ENCODE data around the gene HOXA6.

Gene HOXA6

DNA sequence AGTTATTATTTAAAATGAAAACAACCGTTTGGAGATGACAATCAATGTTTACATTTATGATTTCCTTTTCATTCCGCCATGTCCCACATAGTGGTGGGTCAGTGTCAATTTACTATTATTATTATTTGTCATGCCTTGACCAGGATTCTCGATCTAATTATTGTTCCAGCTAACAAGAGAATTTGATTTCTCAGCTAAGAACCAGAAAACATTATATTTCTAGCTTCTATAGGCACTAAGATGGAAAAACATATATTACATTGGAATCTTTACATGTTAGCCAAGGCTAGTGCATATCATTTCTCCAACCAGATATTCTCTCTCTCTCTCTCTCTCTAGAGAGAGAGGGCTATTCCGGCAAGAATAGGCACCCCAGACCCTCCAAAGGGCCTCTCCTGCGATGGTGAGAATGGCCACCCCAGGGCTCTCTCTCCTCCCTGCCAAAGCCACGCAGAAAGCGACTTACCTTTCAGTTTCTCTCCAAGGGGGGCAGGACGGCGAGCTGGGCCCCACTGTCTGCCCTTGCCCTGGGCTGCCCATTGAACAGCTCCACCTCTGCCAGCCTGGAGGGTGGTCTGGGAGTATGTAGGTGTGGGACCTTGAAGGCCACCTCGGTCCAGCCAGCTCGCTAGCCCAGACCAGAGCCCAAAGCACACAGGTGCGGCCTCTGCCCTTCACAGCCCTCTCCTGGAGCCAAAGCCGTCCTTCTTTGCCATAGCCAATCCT lies 2.4 kb upstream of the HOXA6 start:
- DNase-seq = no peak

DNA sequence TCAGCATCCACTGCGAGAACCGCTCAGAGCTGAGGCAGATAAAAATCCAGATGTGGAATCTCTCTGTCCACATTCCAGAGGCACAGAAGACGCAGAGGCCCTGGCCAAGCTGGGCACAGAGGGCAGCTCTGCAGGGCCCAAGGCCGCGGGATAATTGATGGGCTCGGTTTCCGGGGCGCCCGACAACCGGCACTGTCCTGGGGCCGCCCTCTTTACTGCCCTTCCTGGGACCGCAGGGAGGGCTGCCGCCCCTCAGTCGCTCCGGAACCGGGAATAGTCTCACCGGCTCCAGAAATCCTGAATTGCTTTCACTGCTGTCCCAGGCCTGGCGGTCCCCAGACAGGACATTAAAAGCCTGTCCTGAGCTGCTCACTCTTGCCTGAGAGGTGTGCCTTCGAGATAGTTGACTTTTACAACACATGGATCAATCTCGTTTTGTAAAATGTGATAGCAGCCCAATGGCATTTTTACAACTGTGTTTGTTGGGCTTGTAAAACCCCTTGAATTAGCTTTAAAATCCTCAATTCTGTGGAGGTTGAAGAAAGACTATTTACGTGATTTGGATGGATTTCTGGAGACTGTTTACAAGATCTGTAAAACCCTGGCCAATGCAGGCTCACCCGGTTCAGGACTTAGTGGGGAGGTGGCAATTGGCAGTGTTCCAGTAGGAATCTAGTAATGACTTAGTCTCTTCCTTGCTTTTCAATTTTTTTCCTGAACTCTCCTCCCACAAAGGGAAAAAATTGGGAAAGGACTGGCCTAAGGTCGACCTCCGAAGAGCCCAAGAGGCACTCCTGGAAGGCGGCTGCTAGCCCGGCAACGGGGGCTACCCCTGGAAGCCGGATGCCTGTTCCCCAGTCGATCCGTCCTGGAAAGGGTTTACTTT lies 1.4 kb upstream of the HOXA6 start:
- no peak for DNase-seq

DNA sequence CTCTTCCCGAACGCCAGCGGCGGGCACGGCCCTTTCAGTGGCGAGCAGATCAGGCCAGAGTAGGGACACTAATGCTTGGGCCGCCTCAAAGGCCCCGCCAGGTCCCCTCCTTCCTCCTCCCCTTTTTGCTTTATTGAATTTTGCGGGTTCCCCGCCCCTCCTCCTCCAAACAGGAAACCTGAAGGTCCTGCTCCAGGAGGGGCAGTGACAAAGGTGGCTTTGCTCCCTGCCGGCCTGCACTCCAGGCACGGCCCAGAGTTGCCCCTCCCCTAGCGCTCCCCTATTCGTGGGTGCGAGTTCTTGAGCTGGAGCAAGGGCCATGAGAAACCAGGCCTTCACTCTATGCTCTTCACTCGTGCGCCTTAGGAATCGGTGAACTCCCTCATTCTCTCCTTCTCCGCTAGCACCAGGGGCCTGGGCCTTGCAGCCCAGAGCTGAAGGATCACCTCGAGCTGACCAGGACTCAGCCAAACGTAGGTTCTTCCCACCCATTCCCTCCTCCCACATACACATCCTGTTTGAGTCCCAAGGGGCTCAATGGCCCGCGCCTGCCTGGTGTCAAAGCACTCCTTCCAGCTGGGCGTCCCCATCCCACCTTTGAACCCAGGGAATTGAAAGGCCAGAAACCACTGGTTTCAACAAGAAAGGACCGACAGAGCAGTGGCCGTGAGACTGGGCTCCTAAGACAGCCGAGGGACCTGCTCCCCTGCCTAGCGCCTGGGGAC lies 619 bp upstream of the HOXA6 start:
- no peak for DNase-seq

DNA sequence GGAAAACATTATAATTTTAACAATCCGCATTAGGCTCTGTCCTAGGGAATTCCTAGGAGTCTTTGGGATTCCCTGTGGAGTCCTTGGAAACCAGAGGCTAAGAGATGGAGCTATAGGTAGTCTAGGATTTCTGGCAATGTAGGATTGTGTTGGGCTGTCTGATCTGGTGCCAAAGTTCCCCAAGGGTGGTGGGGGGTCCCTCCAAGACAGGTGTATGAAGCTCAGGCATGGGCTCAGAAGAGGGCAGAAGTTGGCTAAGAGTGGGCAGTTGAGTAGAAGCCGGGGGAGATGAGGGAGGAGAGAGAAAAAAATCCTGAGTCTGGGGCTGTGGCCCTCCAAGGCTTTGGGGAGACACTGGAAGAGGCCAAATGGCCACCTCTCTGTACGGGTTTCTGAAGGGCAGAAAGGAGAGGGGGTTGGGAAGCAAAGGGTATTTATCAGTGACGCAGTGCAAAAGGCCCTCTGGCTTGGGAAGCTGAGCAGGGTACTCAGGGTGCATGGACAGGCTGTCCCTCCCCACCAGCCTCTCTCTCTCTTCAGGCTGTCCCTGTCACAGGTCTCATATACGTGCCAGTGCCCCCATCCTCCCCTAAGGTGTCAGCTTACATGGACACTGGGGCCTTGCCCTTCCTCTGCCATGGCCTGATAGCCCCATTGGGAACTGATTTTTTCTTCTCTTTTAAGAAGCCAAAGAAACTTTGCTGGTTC lies 929 bp downstream of the HOXA6 start:
- no peak for DNase-seq

DNA sequence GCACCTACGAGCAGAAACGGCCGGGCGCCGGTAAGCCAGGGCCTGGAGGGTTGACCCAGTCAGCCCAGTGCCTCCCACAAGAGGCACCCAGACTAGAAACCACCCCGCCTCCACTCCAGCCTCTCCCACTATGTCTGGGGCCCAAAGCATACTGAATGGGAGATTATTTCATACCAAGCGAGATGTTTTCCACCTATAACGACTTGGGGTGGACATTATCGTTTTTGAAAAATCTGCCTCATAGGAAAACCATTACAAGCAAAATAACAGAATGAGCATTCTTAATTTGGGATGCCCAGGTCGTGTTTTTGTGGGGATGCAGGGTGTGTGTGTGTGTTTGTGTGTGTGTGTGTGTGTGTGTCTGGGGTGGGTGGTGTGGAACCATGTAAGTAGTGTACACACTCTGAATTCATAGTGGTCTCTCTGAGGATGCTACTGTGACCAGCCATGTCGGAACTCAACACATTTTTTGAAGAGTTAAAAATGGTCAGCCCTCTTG lies 1.6 kb downstream of the HOXA6 start:
- no peak for DNase-seq

DNA sequence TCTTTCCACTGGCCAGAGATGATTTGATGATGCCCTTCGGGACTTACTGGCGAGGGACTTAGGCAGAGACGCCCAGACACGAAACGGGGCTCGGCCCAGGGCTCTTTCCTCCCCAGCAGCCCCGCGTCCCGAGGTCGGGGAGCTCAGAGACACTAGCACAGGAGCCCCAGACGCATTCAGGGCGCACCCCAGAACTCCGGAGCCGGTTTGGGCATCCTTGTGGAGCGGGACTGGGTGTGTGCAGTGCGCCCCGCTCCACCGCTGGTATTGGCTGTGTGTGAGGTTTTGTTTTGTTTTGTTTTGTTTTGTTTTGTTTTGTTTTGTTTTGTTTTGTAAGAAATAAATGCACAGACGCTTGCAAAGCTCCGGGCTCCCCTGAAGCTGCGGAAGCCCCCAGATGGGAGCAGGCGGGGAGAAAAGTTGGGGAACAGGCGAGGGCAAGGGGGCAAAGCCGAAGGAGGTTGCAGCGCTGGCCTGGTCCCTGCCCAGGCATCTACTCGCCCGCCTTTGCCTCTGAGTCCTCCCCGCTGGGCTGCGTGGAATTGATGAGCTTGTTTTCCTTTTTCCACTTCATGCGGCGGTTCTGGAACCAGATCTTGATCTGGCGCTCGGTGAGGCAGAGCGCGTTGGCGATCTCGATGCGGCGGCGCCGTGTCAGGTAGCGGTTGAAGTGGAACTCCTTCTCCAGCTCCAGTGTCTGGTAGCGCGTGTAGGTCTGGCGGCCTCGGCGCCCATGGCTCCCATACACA lies 2.2 kb downstream of the HOXA6 start:
- no peak for DNase-seq

DNA sequence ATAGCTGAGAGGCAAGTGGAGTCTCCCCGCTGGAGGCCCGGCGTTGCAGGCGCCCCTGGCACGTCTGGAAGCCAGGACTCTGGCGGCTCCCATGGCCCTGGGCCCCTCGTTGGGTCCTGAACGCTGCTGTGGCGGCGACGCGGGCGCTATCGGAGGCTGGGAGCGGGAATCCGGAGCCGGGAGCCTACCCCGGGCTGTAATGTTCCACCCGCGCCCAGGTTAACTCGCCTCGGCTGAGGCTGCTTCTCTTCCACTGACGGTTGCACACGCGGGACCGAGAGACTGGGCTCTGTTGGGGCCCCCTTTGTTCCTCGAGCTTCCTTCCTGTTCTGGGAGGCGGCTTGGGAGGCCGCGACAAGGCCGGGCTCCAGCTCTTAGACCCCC lies 2.8 kb downstream of the HOXA6 start:
- no peak for DNase-seq

DNA sequence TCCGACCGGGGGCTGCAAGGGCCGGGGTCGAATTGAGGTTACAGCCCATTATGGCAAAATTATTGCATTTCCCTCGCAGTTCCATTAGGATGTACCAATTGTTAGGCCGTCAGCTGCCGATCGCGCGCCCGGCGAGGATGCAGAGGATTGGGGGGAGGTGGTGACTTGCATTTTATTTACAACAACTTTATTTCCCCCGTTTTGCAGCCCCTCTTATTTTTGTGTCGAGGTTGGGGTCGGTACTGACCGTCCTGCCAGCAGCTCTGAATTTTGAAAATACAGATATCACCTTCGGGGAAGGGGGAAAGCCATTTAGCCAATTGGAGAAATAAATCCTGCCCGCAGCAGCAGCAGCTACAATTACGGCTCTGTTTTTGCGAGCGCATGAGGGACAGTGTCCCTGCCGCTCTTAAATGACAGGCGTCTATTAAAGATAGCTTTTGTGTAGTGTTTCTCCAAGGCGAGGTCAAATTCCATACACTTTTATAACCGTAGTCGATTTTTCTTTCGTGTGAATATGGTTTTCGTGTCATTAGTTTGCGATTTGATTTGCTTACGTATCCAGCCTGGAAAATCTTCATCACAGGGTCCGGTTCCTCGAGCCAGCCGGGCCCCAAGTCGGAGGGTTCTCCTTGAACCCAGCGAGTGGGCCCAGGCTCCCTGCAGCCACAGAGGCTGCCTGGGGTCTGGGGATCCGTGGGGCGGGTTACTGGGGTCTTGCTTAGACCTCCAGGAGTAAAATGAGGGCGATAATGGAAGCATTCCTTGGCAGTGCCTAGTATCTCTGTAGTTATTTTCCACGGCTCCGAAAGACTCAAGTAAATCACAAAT lies 3.4 kb downstream of the HOXA6 start:
- no peak for DNase-seq

DNA sequence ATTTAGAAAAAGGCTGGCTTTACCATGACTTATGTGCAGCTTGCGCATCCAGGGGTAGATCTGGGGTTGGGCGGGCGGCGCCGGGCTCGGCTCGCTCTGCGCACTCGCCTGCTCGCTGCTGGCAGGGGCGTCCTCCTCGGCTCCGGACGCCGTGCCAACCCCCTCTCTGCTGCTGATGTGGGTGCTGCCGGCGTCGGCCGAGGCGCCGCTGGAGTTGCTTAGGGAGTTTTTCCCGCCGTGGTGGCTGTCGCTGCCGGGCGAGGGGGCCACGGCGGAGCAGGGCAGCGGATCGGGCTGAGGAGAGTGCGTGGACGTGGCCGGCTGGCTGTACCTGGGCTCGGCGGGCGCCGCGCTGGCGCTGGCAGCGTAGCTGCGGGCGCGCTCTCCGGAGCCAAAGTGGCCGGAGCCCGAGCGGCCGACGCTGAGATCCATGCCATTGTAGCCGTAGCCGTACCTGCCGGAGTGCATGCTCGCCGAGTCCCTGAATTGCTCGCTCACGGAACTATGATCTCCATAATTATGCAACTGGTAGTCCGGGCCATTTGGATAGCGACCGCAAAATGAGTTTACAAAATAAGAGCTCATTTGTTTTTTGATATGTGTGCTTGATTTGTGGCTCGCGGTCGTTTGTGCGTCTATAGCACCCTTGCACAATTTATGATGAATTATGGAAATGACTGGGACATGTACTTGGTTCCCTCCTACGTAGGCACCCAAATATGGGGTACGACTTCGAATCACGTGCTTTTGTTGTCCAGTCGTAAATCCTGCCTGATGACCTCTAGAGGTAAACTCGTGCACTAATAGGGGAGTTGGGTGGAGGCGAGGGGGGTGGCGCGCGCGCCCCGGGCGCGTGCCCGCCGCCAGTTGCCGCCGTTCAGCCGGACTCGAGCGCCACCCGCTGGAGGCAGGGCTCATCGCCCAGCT lies 4.3 kb downstream of the HOXA6 start, which contains the start of gene HOXA5:
HOXA5 (minus strand) TSS at position 659 of the 927 bp plus-strand sequence; CDS start at position 585, 74 bp downstream.
- no peak for DNase-seq

DNA sequence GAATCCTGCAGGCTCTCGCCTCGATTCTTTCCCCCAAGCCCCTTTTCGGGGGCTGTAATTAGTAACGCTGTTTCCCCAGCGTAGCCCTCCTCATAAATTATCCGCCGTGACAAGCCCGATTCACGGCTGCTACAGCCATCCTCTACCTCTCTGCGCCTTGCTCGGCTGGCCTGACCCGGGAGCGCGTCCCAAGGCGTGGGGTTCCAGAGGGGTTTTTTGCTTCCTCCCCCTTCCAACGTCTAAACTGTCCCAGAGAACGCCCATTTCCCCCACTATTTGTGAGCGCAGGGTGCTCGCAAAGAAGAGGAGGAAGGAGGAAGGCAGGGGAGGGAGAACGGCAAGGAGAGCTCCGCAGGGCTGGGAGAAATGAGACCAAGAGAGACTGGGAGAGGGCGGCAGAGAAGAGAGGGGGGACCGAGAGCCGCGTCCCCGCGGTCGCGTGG lies 5.0 kb downstream of the HOXA6 start:
- no peak for DNase-seq

DNA sequence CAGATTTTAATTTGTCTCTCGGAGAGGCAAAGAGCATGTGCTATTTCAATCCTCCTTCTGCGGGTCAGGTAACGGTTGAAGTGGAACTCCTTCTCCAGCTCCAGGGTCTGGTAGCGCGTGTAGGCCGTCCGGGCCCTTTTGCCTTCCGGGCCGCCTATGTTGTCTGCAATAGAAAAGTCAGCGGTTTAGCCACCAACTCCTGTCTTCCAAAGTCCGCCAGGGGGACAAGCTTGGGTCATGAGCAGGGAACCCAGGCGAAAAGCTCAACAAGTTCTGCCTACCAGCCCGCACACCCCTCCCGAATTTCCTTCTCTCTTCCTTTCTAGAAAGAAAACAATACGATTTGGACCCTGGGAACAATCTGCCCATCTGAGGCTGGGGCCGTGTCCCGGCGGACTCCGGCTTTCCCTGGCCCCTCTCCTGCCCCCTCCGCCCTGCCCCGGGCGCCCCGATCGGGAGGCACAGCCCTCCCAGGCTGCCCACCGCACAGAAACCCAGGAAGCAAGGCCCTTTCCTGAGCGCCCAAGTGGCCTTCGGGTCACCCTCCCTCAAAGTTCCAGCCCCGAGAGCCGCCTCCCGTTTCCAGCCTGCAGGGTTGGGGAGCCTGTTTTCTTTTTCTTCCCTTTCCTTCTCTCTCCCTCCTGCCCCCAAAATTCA lies 5.5 kb downstream of the HOXA6 start:
- DNase-seq = no peak

DNA sequence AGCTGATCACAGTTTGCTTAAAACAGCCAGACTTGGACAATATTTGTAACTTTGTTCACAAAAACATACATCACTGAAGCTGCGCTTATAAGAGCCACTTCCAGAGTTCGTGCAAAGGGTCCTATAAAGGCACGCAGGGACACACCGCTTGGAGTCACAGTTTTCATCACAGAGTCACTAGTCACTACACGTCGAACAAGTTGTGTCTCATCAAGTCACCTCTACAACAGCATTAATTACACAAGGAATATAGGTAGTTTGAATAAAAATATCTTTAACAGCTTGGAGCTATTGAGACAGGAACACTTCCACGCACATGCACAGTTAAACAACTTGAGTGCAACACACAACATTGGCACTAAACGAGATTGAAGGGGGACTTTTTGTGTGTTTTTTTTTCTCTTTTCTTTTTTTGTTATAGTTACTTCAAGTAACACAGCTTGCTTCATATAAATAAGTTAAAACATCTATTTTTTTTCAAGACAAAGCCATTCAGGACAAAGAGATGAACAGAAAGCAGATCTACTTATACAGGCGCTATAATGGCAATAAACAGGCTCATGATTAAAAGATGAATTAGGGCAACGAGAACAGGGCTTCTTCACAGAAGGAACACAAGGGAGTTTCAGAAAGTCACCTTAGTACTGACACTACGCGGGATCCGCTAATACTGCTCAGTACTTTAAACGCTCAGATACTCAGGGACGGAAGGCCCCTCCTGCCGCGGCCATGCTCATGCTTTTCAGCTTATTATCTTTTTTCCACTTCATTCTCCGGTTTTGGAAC lies 6.2 kb downstream of the HOXA6 start:
- no peak for DNase-seq

DNA sequence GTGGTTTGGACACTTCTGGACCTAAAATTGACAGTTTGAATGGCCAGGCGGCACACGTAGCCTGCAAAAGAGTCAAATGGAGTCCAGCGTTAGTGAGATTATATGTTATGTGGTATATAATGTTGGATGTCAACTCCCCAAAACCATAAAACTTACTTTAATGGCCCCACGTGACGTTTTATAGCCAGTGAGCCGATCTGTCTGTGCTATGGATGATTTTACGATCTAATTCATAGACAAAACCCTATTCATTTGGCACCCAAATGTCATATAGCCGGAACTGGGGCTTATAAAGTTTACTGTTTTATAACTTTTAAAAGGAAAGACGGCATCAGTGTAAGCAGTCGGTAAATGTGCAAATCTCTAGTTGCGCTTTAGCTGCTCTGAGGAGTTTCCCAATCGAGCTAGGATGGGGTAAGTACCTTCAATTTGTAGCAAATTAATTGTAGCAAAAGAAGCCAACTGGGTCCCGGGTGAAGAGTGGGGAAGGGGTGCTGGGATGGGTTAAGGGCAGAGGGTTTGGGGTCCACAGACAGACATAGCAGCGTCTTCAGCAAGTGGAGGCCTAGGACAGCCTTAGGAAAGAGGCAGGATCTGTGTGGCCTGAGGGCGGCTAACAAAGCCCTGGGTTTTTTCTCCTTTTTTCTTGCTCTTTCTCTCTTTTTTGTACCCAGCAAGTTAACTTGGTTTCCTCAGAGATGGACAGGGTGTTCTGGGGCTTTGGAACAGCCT lies 7.3 kb downstream of the HOXA6 start:
- no peak for DNase-seq

DNA sequence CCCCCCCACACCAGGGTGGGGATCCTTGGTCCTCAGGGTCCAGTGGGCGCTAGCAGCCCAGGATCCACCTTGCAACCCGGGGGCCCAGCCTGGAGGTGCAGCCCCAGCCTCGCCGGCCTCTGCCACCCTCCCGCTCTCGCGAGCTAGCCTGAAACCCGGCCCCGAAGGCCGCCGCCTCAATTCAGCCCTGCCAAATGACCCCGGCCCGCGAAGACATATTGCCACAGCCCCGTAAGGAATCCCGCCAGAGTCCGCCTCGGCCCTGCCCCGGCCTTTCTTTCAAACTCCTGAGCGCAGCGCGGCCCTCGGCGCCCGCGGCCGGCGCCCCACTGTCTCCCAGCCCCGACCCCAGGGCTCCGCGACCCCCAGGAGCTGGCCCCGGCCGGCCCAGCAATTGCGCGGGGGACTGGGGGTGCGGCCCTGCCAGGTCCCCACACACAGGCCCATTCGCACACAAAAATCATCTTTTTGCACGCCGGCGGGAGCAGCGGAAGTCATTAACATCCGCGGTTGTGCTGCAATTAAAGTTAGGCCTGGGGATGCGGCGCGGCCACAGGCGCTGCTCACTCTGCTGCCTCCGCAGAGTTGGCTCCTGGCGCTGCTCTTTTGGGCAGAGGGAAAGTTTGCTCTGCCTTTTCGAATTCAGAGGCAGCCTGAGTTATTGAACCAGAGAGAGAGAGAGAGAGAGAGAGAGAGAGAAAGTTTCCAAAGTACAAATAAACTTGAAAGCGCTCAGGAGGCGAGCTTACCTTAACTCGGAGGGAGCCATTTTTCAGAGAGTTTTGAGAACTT lies 8.0 kb downstream of the HOXA6 start:
- no peak for DNase-seq

DNA sequence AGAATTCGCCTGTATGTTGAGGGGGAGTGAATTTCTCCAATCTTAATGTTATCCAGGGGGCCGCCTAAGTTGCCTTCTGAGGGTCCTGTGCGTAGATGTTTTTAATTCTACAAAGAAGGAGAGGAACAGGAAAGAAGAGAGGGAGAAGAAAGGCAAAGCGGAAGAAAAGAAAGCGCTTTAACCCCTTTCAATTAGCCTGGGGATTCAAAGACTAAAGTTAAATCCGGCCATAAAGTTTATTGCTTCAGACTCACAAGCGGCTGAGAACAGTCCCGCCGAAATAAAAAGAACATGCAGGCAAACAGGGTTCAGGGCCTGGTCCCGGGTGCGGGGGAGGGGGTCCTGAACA lies 8.6 kb downstream of the HOXA6 start:
- no peak for DNase-seq

DNA sequence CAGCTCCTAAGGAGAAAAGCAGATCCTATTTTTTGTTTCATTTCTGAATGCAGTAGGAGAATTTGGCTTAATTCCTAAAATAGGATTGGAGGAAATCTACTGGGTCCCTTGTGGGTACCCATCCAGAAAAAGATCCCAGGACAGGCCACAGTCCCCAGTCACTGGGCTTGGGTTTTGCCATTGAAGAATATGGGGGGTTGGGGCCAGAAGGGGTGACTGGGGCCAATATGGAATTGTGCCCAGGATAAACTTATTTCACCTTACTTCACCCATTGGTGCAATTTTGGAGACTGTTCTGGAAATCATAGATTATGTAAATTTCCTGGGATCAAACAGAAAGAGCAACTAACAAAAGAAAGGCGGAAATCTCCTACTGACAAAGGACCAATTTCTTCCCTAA lies 9.1 kb downstream of the HOXA6 start:
- DNase-seq = no peak
